GF-D8 (cell line): ENCODE results near the gene THOC6.

ENCODE experiments used
- DNase-seq: peaks from one replicate; lab custom pipeline; 2025; lab: John Stamatoyannopoulos, UW

THOC6 gene

GRCh38 chr16:3015865-3016521, 7.8 kb upstream of the THOC6 start:
- no peak for DNase-seq

- DNase-seq = no peak
Observed at GRCh38 chr16:3017344-3017743, 6.5 kb upstream of the THOC6 start.

- DNase-seq = no peak
Observed at GRCh38 chr16:3017794-3018506, 5.9 kb upstream of the THOC6 start, which contains the start of gene CLDN6. Gene CLDN6, minus strand, starts transcription at chr16:3018183. Its CDS starts 2,162 bp downstream, at chr16:3016021.

- no peak for DNase-seq
Observed at GRCh38 chr16:3019594-3020246, 4.1 kb upstream of the THOC6 start.

- peak; percentile 33 for DNase-seq
Observed at GRCh38 chr16:3020247-3020603, 3.6 kb upstream of the THOC6 start, which contains the start of gene TNFRSF12A. Gene TNFRSF12A, plus strand, starts transcription at chr16:3020368. Its CDS starts 30 bp downstream, at chr16:3020398.

GRCh38 chr16:3020604-3021448, 3.0 kb upstream of the THOC6 start:
- no peak for DNase-seq

GRCh38 chr16:3021449-3022207, 2.2 kb upstream of the THOC6 start:
- no peak for DNase-seq

GRCh38 chr16:3022208-3022683, 1.6 kb upstream of the THOC6 start:
- no peak for DNase-seq

- DNase-seq = no peak
Observed at GRCh38 chr16:3022684-3023414, 986 bp upstream of the THOC6 start.

GRCh38 chr16:3023415-3023668, 493 bp upstream of the THOC6 start:
- DNase-seq = no peak

GRCh38 chr16:3025032-3026002, 1.5 kb downstream of the THOC6 start:
- DNase-seq = no peak

- DNase-seq = no peak
Observed at GRCh38 chr16:3026003-3026378, 2.2 kb downstream of the THOC6 start.

GRCh38 chr16:3026609-3027488, 3.0 kb downstream of the THOC6 start:
- DNase-seq = no peak

GRCh38 chr16:3027489-3027795, 3.6 kb downstream of the THOC6 start:
- DNase-seq = no peak

GRCh38 chr16:3027983-3028715, 4.3 kb downstream of the THOC6 start:
- peak; percentile 30 for DNase-seq

- DNase-seq = no peak
Observed at GRCh38 chr16:3028716-3029319, 5.0 kb downstream of the THOC6 start.

- DNase-seq = no peak
Observed at GRCh38 chr16:3029491-3030221, 5.8 kb downstream of the THOC6 start.
